ENCODE data around the gene KY. TPM values are rescaled to one million over a fixed set of nuclear protein-coding genes. Genes with fewer than 3 reads are reported as not detected.

The KY gene
- total and polyA plus RNA-seq, 2 experiments from 2014 or later: not detected

DNA sequence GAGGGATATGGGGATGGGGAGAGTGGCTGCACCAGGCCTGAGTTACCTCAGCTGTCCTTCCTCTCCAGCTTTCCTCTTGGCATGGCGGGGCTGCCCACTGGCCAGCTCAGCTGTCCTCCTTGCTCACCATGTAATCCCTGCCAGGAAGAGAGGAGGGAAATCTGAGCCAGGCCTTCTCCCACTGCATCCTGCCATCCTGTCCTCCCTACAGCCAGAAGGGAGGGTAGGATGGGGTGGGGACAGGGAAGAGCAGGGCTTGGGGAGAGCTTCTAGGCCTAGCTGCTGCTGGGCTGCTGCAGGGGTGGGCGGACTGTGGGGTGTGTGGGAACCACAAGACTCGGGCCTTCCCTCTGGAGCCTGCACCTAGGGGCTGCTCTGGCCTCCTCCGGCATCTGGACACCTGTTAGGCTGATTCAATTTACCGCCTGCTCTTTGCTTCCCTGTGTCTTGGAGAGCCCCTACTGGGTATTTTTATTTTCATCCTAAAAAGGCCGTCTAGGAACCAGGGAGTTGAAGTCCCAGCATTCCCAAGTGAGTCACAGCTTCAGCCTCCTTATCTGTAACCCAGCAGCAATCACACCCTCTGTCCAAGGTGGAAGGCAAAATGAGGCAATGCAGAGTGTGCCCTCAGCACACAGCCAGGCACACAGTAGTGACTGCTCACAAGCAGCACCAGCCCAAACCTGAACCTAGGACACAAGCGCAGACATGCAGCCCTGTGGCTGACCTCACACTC, 13.1 kb upstream of the KY start (continued):
- no peak for TF ChIP-seq EZH2 (IDR thresholded peaks at IDR 0.05; ENCODE audit: low read depth, unreplicated experiment)
- TF ChIP-seq, protein P1, sequence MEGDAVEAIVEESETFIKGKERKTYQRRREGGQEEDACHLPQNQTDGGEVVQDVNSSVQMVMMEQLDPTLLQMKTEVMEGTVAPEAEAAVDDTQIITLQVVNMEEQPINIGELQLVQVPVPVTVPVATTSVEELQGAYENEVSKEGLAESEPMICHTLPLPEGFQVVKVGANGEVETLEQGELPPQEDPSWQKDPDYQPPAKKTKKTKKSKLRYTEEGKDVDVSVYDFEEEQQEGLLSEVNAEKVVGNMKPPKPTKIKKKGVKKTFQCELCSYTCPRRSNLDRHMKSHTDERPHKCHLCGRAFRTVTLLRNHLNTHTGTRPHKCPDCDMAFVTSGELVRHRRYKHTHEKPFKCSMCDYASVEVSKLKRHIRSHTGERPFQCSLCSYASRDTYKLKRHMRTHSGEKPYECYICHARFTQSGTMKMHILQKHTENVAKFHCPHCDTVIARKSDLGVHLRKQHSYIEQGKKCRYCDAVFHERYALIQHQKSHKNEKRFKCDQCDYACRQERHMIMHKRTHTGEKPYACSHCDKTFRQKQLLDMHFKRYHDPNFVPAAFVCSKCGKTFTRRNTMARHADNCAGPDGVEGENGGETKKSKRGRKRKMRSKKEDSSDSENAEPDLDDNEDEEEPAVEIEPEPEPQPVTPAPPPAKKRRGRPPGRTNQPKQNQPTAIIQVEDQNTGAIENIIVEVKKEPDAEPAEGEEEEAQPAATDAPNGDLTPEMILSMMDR (conservative IDR thresholded peaks at IDR 0.05; ENCODE audit: low read depth in 2 of 2): no peak
- TF ChIP-seq NANOG (IDR thresholded peaks at IDR 0.05; ENCODE audit: borderline replicate concordance): no peak
- TF ChIP-seq JUNB (IDR thresholded peaks at IDR 0.05; ENCODE audit: unreplicated experiment): no peak
- TF ChIP-seq ZNF331 (CRISPR knock-in tag; IDR thresholded peaks at IDR 0.05; ENCODE audit: low read depth): no peak

DNA sequence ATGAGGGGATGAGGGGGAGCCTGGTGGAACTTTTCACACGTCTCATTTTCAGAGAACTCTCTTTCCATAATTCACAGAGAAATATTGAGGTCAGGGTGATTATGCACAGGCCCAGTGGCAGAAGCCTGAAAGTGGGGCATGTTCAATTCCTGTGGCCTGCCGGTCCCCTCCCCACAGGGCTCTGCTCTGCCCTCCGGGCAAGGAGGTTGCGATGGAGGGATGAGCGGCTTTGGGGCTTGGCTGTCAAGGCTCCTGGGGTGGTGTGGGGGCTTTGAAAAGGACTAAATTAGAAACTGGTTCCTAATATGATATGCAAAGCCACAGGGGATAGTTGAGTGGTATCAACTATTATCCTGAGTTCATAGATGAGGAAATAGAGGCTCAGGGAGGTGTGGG, 9.2 kb upstream of the KY start:
- Mint-ChIP-seq H3K9me3 (no peaks in the 10 kb centered on the region), H3K27ac (no peak overlapping the region), H3K4me1 (no peaks in the 10 kb centered on the region; the same call in 2 of the 3 replicates), H3K36me3 (ENCODE audit: low read depth) (no peaks in the 10 kb centered on the region), H3K4me3 (no peak overlapping the region), H3K27me3 (ENCODE audit: insufficient read depth, low read depth, poor library complexity) (peaks cover 14% of the 10 kb centered on the region)
- no peaks in the 10 kb centered on the region for H3F3A ChIP-seq (replicated peaks; ENCODE audit: low read depth)
- peaks cover 3% of the 10 kb centered on the region; the same call in 1 of the 2 replicates for H3K9me2 ChIP-seq (ENCODE audit: insufficient read depth)
- no peak for DNase-seq (ENCODE audit: low spot score)
- no peak overlapping the region for H3K4me2 ChIP-seq
- TF ChIP-seq ZNF114 (CRISPR knock-in tag; IDR thresholded peaks at IDR 0.05): no peak
- H3K36me3 ChIP-seq (ENCODE audit: insufficient read depth): no peaks in the 10 kb centered on the region
- no peaks in the 10 kb centered on the region for H4K20me1 ChIP-seq (replicated peaks; ENCODE audit: insufficient read depth)
- H3K79me2 ChIP-seq (replicated peaks; ENCODE audit: insufficient read depth): no peaks in the 10 kb centered on the region
- no peaks in the 10 kb centered on the region for H3K4me1 ChIP-seq (ENCODE audit: insufficient read depth)
- H3K27me3 ChIP-seq (ENCODE audit: insufficient read depth): peaks cover 17% of the 10 kb centered on the region
- H2AFZ ChIP-seq: no peak overlapping the region
- no peak overlapping the region for H3K27ac ChIP-seq (ENCODE audit: low read depth)
- no peak for ATAC-seq
- no peak overlapping the region for H3K4me3 ChIP-seq

DNA sequence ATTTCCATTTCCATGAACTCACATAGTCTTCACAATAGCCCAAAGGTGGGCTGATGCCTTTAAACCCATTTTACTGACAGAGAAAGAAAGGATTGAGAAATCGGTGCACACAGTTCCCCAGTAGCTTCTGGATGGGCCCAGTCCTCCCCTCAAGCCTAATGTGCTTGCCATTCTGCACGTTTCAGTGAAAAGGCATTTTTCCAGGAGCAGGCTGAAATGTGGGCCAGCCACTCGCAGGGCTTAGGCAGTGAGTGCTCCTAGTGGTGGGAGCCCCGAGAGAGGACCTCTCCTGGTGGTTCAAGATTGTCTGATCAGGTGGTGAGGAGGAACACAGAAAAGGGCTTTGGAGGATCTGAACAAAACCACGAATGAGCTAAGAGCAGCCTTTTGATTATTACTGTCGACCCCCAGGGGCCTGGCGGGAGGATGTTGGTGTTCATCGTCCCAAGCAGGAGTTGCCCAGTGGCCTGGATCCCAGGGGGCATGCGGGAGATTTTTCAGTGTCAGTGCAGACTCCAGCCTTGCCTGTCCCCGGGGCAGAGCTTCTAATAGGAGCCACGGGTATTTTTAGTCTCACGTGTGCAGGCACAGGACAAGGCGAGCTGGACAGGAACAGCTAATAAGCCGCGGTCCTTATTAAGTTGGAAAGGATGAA, 8.7 kb upstream of the KY start:
- Mint-ChIP-seq H3K4me3 (no peak overlapping the region), H3K27me3 (ENCODE audit: insufficient read depth, low read depth, poor library complexity) (peaks cover 19% of the 10 kb centered on the region), H3K9me3 (no peaks in the 10 kb centered on the region), H3K27ac (no peak overlapping the region), H3K36me3 (ENCODE audit: low read depth) (no peaks in the 10 kb centered on the region), H3K4me1 (no peaks in the 10 kb centered on the region; the same call in 2 of the 3 replicates)
- Histone ChIP-seq H3F3A (replicated peaks; ENCODE audit: low read depth) (no peaks in the 10 kb centered on the region), H3K27me3 (ENCODE audit: insufficient read depth) (peaks cover 22% of the 10 kb centered on the region), H3K36me3 (ENCODE audit: insufficient read depth) (no peaks in the 10 kb centered on the region), H3K9me2 (ENCODE audit: insufficient read depth) (peaks cover 3% of the 10 kb centered on the region; the same call in 1 of the 2 replicates), H3K4me2 (no peak overlapping the region), H3K4me3 (no peak overlapping the region), H2AFZ (no peak overlapping the region), H3K79me2 (replicated peaks; ENCODE audit: insufficient read depth) (no peaks in the 10 kb centered on the region), H4K20me1 (replicated peaks; ENCODE audit: insufficient read depth) (no peaks in the 10 kb centered on the region), H3K4me1 (ENCODE audit: insufficient read depth) (no peaks in the 10 kb centered on the region), H3K27ac (ENCODE audit: low read depth) (no peak overlapping the region)
- ATAC-seq (no peak), DNase-seq (ENCODE audit: low spot score) (no peak)
- TF ChIP-seq, protein P2, sequence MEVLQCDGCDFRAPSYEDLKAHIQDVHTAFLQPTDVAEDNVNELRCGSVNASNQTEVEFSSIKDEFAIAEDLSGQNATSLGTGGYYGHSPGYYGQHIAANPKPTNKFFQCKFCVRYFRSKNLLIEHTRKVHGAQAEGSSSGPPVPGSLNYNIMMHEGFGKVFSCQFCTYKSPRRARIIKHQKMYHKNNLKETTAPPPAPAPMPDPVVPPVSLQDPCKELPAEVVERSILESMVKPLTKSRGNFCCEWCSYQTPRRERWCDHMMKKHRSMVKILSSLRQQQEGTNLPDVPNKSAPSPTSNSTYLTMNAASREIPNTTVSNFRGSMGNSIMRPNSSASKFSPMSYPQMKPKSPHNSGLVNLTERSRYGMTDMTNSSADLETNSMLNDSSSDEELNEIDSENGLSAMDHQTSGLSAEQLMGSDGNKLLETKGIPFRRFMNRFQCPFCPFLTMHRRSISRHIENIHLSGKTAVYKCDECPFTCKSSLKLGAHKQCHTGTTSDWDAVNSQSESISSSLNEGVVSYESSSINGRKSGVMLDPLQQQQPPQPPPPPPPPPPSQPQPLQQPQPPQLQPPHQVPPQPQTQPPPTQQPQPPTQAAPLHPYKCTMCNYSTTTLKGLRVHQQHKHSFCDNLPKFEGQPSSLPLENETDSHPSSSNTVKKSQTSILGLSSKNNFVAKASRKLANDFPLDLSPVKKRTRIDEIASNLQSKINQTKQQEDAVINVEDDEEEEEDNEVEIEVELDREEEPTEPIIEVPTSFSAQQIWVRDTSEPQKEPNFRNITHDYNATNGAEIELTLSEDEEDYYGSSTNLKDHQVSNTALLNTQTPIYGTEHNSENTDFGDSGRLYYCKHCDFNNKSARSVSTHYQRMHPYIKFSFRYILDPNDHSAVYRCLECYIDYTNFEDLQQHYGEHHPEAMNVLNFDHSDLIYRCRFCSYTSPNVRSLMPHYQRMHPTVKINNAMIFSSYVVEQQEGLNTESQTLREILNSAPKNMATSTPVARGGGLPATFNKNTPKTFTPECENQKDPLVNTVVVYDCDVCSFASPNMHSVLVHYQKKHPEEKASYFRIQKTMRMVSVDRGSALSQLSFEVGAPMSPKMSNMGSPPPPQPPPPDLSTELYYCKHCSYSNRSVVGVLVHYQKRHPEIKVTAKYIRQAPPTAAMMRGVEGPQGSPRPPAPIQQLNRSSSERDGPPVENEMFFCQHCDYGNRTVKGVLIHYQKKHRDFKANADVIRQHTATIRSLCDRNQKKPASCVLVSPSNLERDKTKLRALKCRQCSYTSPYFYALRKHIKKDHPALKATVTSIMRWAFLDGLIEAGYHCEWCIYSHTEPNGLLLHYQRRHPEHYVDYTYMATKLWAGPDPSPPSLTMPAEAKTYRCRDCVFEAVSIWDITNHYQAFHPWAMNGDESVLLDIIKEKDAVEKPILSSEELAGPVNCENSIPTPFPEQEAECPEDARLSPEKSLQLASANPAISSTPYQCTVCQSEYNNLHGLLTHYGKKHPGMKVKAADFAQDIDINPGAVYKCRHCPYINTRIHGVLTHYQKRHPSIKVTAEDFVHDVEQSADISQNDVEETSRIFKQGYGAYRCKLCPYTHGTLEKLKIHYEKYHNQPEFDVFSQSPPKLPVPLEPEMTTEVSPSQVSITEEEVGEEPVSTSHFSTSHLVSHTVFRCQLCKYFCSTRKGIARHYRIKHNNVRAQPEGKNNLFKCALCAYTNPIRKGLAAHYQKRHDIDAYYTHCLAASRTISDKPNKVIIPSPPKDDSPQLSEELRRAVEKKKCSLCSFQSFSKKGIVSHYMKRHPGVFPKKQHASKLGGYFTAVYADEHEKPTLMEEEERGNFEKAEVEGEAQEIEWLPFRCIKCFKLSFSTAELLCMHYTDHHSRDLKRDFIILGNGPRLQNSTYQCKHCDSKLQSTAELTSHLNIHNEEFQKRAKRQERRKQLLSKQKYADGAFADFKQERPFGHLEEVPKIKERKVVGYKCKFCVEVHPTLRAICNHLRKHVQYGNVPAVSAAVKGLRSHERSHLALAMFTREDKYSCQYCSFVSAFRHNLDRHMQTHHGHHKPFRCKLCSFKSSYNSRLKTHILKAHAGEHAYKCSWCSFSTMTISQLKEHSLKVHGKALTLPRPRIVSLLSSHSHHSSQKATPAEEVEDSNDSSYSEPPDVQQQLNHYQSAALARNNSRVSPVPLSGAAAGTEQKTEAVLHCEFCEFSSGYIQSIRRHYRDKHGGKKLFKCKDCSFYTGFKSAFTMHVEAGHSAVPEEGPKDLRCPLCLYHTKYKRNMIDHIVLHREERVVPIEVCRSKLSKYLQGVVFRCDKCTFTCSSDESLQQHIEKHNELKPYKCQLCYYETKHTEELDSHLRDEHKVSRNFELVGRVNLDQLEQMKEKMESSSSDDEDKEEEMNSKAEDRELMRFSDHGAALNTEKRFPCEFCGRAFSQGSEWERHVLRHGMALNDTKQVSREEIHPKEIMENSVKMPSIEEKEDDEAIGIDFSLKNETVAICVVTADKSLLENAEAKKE (CRISPR knock-in tag; IDR thresholded peaks at IDR 0.05): no peak
- TF ChIP-seq POLR2AphosphoS5 (IDR thresholded peaks at IDR 0.05; ENCODE audit: low read depth) (no peak), STAT1 (IDR thresholded peaks at IDR 0.05; ENCODE audit: unreplicated experiment) (no peak)

Measured in GM23338 (cell line).